HG03108 (cell line): Measurements from ENCODE around the gene PPFIA1.
A peak's percentile ranks its signal among the peaks of the same experiment; 100 is the strongest.
"Not testable (repeated sequence)": the region's sequence is repeated elsewhere in the genome, so short reads cannot be mapped to it uniquely, and the experiment has no call there.

Experiments used
- ATAC-seq: cut with Tn5 transposase; IDR thresholded peaks from one replicate; pipeline ENCODE4 v1.9.1; 2021; ENCODE audit warnings: moderate library complexity; ENCODE audit not compliant: unreplicated experiment

PPFIA1 gene

GRCh38 chr11:70250876-70251658, 19.4 kb upstream of the PPFIA1 start:
- no peak for ATAC-seq

- ATAC-seq = no peak
Measured at GRCh38 chr11:70251659-70252321, 18.7 kb upstream of the PPFIA1 start.

- ATAC-seq = peak; percentile 50
Measured at GRCh38 chr11:70252844-70253243, 17.6 kb upstream of the PPFIA1 start.

GRCh38 chr11:70255477-70256116, 14.9 kb upstream of the PPFIA1 start:
- ATAC-seq = no peak

GRCh38 chr11:70259077-70259476, 11.4 kb upstream of the PPFIA1 start:
- not testable (repeated sequence) for ATAC-seq

GRCh38 chr11:70262951-70263350, 7.5 kb upstream of the PPFIA1 start:
- ATAC-seq = no peak

GRCh38 chr11:70263363-70263762, 7.1 kb upstream of the PPFIA1 start:
- no peak for ATAC-seq

- no peak for ATAC-seq
Measured at GRCh38 chr11:70265341-70265740, 5.1 kb upstream of the PPFIA1 start.

GRCh38 chr11:70267405-70267950, 3.0 kb upstream of the PPFIA1 start:
- ATAC-seq = no peak

GRCh38 chr11:70268526-70268925, 2.0 kb upstream of the PPFIA1 start:
- ATAC-seq = no peak

- ATAC-seq = peak; percentile 36
Measured at GRCh38 chr11:70270877-70271648, 573 bp downstream of the PPFIA1 start.

GRCh38 chr11:70271649-70271953, 1.1 kb downstream of the PPFIA1 start:
- no peak for ATAC-seq

- no peak for ATAC-seq
Measured at GRCh38 chr11:70272009-70272408, 1.5 kb downstream of the PPFIA1 start.

- no peak for ATAC-seq
Measured at GRCh38 chr11:70278994-70279393, 8.5 kb downstream of the PPFIA1 start.

- ATAC-seq = no peak
Measured at GRCh38 chr11:70281156-70281609, 10.7 kb downstream of the PPFIA1 start.

- no peak for ATAC-seq
Measured at GRCh38 chr11:70282012-70282411, 11.5 kb downstream of the PPFIA1 start.

GRCh38 chr11:70288721-70289120, 18.2 kb downstream of the PPFIA1 start:
- ATAC-seq = no peak

GRCh38 chr11:70289582-70289981, 19.1 kb downstream of the PPFIA1 start:
- no peak for ATAC-seq

- ATAC-seq = no peak
Measured at GRCh38 chr11:70290361-70291065, 20.0 kb downstream of the PPFIA1 start.

- no peak for ATAC-seq
Measured at GRCh38 chr11:70292166-70292565, 21.7 kb downstream of the PPFIA1 start.
